HCT116 (cell line): ENCODE data around the gene EDA2R. TPM values are rescaled to one million over a fixed set of nuclear protein-coding genes. Genes with fewer than 3 reads are reported as not detected.

Experiments
- ATAC-seq: fragments of 200-7000 bp; cut with Tn5 transposase; 2 replicates; pipeline ENCODE4 v1.9.1; 2020; ENCODE audit warnings: mild to moderate bottlenecking, moderate library complexity
- BruUV-seq: library from RNA; stranded (reverse); fragments of 400-500 nt; replicated peaks from 2 replicates; lab custom pipeline; 2021; lab: Mats Ljungman, UMichigan
- CTCF ChIA-PET: fragments of 300-600 bp; sonication (Branson Sonifier 250); formaldehyde crosslinking; loops from one replicate; lab custom pipeline; 2021; ENCODE audit warnings: antibody characterized with exemption; lab: Charles Lee
- POLR2A ChIA-PET: fragments of 300-600, 350-600 bp; sonication (Branson Sonifier 250); formaldehyde crosslinking; loops from one replicate; lab custom pipeline; 2021; ENCODE audit warnings: antibody characterized with exemption; lab: Charles Lee
- RAD21 ChIA-PET, 2 experiments: fragments of 300-600 bp; sonication (Branson Sonifier 250); formaldehyde crosslinking; loops; one replicate each; lab custom pipeline; 2023; ENCODE audit warnings: low total read pairs in 2 of 2; ENCODE audit not compliant: uncharacterized antibody in 2 of 2, unreplicated experiment in 2 of 2, low non-redundant PET in 1 of 2; lab: Charles Lee
- DNase-seq: peaks from one replicate; pipeline ENCODE4 v3.0.0-alpha.2; 2010; ENCODE audit warnings: low read depth, low spot score
- H2AFZ ChIP-seq: fragments of 200-600 bp; shearing (Covaris generic), sonication (generic); 2 replicates; pipeline ENCODE4 v1.6.1; 2017; ENCODE audit warnings: low read depth, mixed run types, mixed read lengths, antibody characterized with exemption, low read length; ENCODE audit not compliant: poor library complexity, severe bottlenecking
- H3K27ac ChIP-seq: 2 replicates; pipeline ENCODE4 v1.5.1; 2012; ENCODE audit warnings: low read depth, low read length
- H3K27me3 ChIP-seq: fragments of 200-600 bp; sonication (generic); 2 replicates; pipeline ENCODE4 v1.6.1; 2016; ENCODE audit warnings: mixed run types, low read length, mixed read lengths; ENCODE audit not compliant: insufficient read depth
- H3K36me3 ChIP-seq, 2 experiments: fragments of 200-500 bp in 1 of 2; fragments of 200-600 bp in 1 of 2; sonication (Bioruptor generic) in 1 of 2; sonication (generic) in 1 of 2; 2 replicates each; pipeline versions ENCODE4 v1.5.1 to v1.6.1; 2014 to 2016; ENCODE audit warnings: low read length in 2 of 2, inconsistent platforms in 1 of 2, mixed read lengths in 1 of 2, mixed run types in 1 of 2; ENCODE audit not compliant: insufficient read depth in 2 of 2, control insufficient read depth in 1 of 2
- H3K4me1 ChIP-seq, 2 experiments: fragments of 200-600 bp in 1 of 2; sonication (generic) in 1 of 2; 2 replicates each; pipeline versions ENCODE4 v1.5.1 to v1.6.1; 2012 to 2017; ENCODE audit warnings: low read length in 2 of 2, inconsistent platforms in 1 of 2, mild to moderate bottlenecking in 1 of 2, mixed read lengths in 1 of 2, mixed run types in 1 of 2, moderate library complexity in 1 of 2; ENCODE audit not compliant: insufficient read depth in 2 of 2, control insufficient read depth in 1 of 2
- H3K4me2 ChIP-seq: fragments of 200-600 bp; sonication (generic); 2 replicates; pipeline ENCODE4 v1.6.1; 2017; ENCODE audit warnings: mixed run types, low read length, mixed read lengths
- H3K4me3 ChIP-seq, 2 experiments: fragments of 200-600 bp in 1 of 2; sonication (generic) in 1 of 2; replicated peaks in 1 of 2; 2 replicates each; pipeline ENCODE4 v1.5.1; 2011 to 2016; ENCODE audit warnings: low read length in 2 of 2, control low read depth in 1 of 2, low read depth in 1 of 2, mild to moderate bottlenecking in 1 of 2, mixed read lengths in 1 of 2, mixed run types in 1 of 2
- H3K79me2 ChIP-seq: fragments of 200-600 bp; sonication (generic); 2 replicates; pipeline ENCODE4 v1.6.1; 2017; ENCODE audit warnings: mild to moderate bottlenecking, mixed run types, low read length, moderate library complexity, mixed read lengths; ENCODE audit not compliant: insufficient read depth
- H3K9ac ChIP-seq: fragments of 200-600 bp; sonication (generic); 2 replicates; pipeline ENCODE4 v1.6.1; 2016; ENCODE audit warnings: low read length, mixed read lengths
- H3K9me2 ChIP-seq: fragments of 200-600 bp; sonication (generic), shearing (Covaris generic); 2 replicates; pipeline ENCODE4 v1.6.1; 2017; ENCODE audit warnings: mixed run types, mild to moderate bottlenecking, moderate library complexity; ENCODE audit not compliant: insufficient read depth
- H3K9me3 ChIP-seq, 2 experiments: fragments of 200-500 bp in 1 of 2; fragments of 200-600 bp in 1 of 2; sonication (Bioruptor generic) in 1 of 2; sonication (generic) in 1 of 2; 2 replicates each; pipeline ENCODE4 v1.6.1; 2014 to 2017; ENCODE audit warnings: low read length in 2 of 2, mixed read lengths in 2 of 2, inconsistent platforms in 1 of 2, low read depth in 1 of 2, mild to moderate bottlenecking in 1 of 2, mixed run types in 1 of 2, moderate library complexity in 1 of 2; ENCODE audit not compliant: control insufficient read depth in 1 of 2, insufficient read depth in 1 of 2
- H4K20me1 ChIP-seq: fragments of 200-600 bp; sonication (generic), shearing (Covaris generic); 2 replicates; pipeline ENCODE4 v1.6.1; 2017; ENCODE audit warnings: mixed run types, mild to moderate bottlenecking, moderate library complexity; ENCODE audit not compliant: insufficient read depth
- CEBPB ChIP-seq: IDR thresholded peaks from 2 replicates; pipeline ENCODE4 v1.6.1; 2012; ENCODE audit warnings: low read depth
- EGR1 ChIP-seq: IDR thresholded peaks from 2 replicates; pipeline ENCODE4 v1.6.1; 2012; ENCODE audit warnings: low read depth
- ELF1 ChIP-seq: IDR thresholded peaks from 2 replicates; pipeline ENCODE4 v1.6.1; 2012; ENCODE audit warnings: low read depth, borderline replicate concordance
- EZH2 ChIP-seq: fragments of 200-600 bp; sonication (generic); IDR thresholded peaks from 2 replicates; pipeline ENCODE4 v1.6.1; 2017; ENCODE audit warnings: antibody characterized with exemption, mixed run types
- FOSL1 ChIP-seq: IDR thresholded peaks from 2 replicates; pipeline ENCODE4 v1.6.1; 2012; ENCODE audit warnings: low read depth
- JUND ChIP-seq: IDR thresholded peaks from 2 replicates; pipeline ENCODE4 v1.6.1; 2012
- POLR2A ChIP-seq: IDR thresholded peaks from 2 replicates; pipeline ENCODE4 v1.7.0; 2011; ENCODE audit warnings: borderline replicate concordance; ENCODE audit not compliant: insufficient read depth, insufficient read length; ENCODE audit errors: extremely low read depth
- RAD21 ChIP-seq: IDR thresholded peaks from 2 replicates; pipeline ENCODE4 v1.6.1; 2012; ENCODE audit warnings: low read depth, mild to moderate bottlenecking
- SIN3A ChIP-seq: IDR thresholded peaks from 2 replicates; pipeline ENCODE4 v1.6.1; 2012; ENCODE audit warnings: low read depth
- TCF7L2 ChIP-seq: IDR thresholded peaks from 2 replicates; pipeline ENCODE4 v1.7.0; 2011; ENCODE audit warnings: borderline replicate concordance, inconsistent platforms; ENCODE audit not compliant: insufficient read depth, insufficient read length; ENCODE audit errors: extremely low read depth
- YY1 ChIP-seq: IDR thresholded peaks from 2 replicates; pipeline ENCODE4 v1.6.1; 2011; ENCODE audit warnings: low read length, low read depth, moderate library complexity, mild to moderate bottlenecking; ENCODE audit not compliant: insufficient replicate concordance; ENCODE audit errors: extremely low read depth
- ZFX ChIP-seq: fragments of 450-650 bp; IDR thresholded peaks from 2 replicates; pipeline ENCODE4 v1.6.1; 2017
- ZNF274 ChIP-seq: fragments of 200-500 bp; sonication (Bioruptor generic); IDR thresholded peaks from 2 replicates; pipeline ENCODE4 v1.6.1; 2014; ENCODE audit warnings: mild to moderate bottlenecking, low read depth, low read length, inconsistent platforms
- intact Hi-C: fragments of 100-400 bp; cut with micrococcal nuclease; formaldehyde crosslinking; loops from 2 replicates; pipeline ENCODE4 v1.10.0; 2022
- total RNA-seq: library from RNA; stranded (reverse); gene quantifications from one replicate; pipeline ENCODE4 v1.2.1, GENCODE V29; 2021; ENCODE audit not compliant: unreplicated experiment
- TF ChIP-seq, protein P1 (sequence below), 3 experiments: fragments of 200-600 bp in 1 of 3; sonication (generic) in 1 of 3; IDR thresholded peaks in 2 of 3; conservative IDR thresholded peaks in 1 of 3; 2 replicates each; pipeline ENCODE4 v1.5.1; 2012 to 2017; ENCODE audit warnings: low read depth in 2 of 3, low read length in 2 of 3, antibody characterized with exemption in 1 of 3, borderline replicate concordance in 1 of 3, control low read depth in 1 of 3, mild to moderate bottlenecking in 1 of 3, mixed read lengths in 1 of 3, mixed run types in 1 of 3, moderate library complexity in 1 of 3; ENCODE audit not compliant: insufficient read depth in 1 of 3
- TF ChIP-seq, protein P2 (sequence below): IDR thresholded peaks from 2 replicates; pipeline ENCODE4 v1.6.1; 2012

EDA2R gene
- total RNA-seq, 1 experiment from 2014 or later, result not detected

DNA sequence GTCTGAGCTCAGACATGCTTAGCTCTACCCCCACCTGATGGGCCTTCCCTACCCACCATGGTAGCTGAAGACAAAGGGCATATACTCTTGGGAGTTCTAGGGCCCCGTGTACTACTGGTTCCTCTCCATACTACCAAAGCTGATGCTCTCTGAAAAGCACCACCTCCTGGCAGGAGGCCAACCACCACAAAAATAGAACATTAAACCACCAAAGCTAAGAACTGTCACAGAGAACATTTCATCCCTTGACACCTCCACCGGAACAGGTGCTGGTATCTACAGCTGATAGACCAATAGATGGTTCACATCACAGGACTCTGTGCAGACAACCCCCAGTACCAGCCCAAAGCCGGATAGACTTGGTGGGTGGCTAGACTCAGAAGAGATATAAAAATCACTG, 13.4 kb downstream of the EDA2R start:
- H2AFZ ChIP-seq, result no peak overlapping the region

DNA sequence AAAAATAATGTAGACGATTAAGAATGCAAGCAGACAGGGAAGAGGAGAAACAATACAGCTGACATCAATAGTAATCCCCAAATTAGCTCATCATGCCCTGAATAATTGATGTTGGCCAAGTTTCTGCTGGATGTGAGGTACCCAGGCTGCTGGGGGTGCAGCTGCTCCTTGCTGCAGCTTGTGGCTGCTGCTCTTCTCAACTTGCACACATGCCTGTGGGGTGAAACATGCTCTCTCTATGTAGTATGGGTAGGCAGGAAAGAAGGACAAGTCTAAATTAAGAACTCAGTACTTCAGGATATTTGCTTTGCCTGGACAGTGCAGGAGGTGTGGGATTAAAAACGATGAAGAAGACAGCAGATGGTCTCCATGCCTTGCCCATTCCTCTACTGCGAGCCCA, 16.7 kb downstream of the EDA2R start:
- no TSS peak for BruUV-seq
- no peaks in the 10 kb centered on the region for H4K20me1 ChIP-seq
- H3K4me3 ChIP-seq, result no peak overlapping the region
- H3K27ac ChIP-seq, result no peak overlapping the region
- ChIA-PET CTCF (no interaction called here), POLR2A (no interaction called here), RAD21 (no interaction called here)
- H3K36me3 ChIP-seq, result no peaks in the 10 kb centered on the region
- intact Hi-C loops, result no loop called here
- H3K27me3 ChIP-seq, result no peaks in the 10 kb centered on the region
- H3K4me1 ChIP-seq, result no peaks in the 10 kb centered on the region
- H2AFZ ChIP-seq, result no peak overlapping the region
- no peak for DNase-seq
- no peak overlapping the region for H3K4me2 ChIP-seq
- H3K9ac ChIP-seq, result no peak overlapping the region
- H3K9me3 ChIP-seq, result no peaks in the 10 kb centered on the region
- ATAC-seq, result no peak
- no peaks in the 10 kb centered on the region for H3K9me2 ChIP-seq
- H3K79me2 ChIP-seq, result no peaks in the 10 kb centered on the region
- TF ChIP-seq CEBPB (no peak), FOSL1 (no peak), POLR2A (no peak), SIN3A (no peak), RAD21 (no peak), TCF7L2 (no peak), EGR1 (no peak), ZNF274 (no peak), EZH2 (no peak), JUND (no peak)
- TF ChIP-seq, protein P1, sequence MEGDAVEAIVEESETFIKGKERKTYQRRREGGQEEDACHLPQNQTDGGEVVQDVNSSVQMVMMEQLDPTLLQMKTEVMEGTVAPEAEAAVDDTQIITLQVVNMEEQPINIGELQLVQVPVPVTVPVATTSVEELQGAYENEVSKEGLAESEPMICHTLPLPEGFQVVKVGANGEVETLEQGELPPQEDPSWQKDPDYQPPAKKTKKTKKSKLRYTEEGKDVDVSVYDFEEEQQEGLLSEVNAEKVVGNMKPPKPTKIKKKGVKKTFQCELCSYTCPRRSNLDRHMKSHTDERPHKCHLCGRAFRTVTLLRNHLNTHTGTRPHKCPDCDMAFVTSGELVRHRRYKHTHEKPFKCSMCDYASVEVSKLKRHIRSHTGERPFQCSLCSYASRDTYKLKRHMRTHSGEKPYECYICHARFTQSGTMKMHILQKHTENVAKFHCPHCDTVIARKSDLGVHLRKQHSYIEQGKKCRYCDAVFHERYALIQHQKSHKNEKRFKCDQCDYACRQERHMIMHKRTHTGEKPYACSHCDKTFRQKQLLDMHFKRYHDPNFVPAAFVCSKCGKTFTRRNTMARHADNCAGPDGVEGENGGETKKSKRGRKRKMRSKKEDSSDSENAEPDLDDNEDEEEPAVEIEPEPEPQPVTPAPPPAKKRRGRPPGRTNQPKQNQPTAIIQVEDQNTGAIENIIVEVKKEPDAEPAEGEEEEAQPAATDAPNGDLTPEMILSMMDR (IDR thresholded peaks at IDR 0.05 in 2 of 3, conservative IDR thresholded peaks at IDR 0.05 in 1 of 3; ENCODE audit: borderline replicate concordance in 1 of 3, insufficient read depth in 1 of 3, low read depth in 2 of 3, low read length in 2 of 3), result no peak

More for the DNA sequence above, 13.4 kb downstream of the EDA2R start:
- Histone ChIP-seq H3K4me2 (no peak overlapping the region), H3K79me2 (no peaks in the 10 kb centered on the region), H3K9ac (no peak overlapping the region), H3K9me2 (no peaks in the 10 kb centered on the region), H3K27me3 (no peaks in the 10 kb centered on the region)
- DNase-seq, result no peak
- no peak for TF ChIP-seq ZFX
- no peak for TF ChIP-seq FOSL1
- TF ChIP-seq, protein P2, sequence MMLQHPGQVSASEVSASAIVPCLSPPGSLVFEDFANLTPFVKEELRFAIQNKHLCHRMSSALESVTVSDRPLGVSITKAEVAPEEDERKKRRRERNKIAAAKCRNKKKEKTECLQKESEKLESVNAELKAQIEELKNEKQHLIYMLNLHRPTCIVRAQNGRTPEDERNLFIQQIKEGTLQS, result no peak
- TF ChIP-seq, protein P1 (IDR thresholded peaks at IDR 0.05 in 2 of 3, conservative IDR thresholded peaks at IDR 0.05 in 1 of 3; ENCODE audit: borderline replicate concordance in 1 of 3, insufficient read depth in 1 of 3, low read depth in 2 of 3, low read length in 2 of 3), result no peak
- no peak for TF ChIP-seq YY1
- no peak for TF ChIP-seq ELF1
- no peak for TF ChIP-seq EZH2
- TF ChIP-seq, all 23 proteins: peak for 0
- Histone ChIP-seq H3K27ac (no peak overlapping the region), H3K4me3 (no peak overlapping the region), H4K20me1 (no peaks in the 10 kb centered on the region), H3K36me3 (no peaks in the 10 kb centered on the region), H3K4me1 (no peaks in the 10 kb centered on the region), H3K9me3 (no peaks in the 10 kb centered on the region)
- RAD21 ChIA-PET, result no interaction called here
- no peak for ATAC-seq
- intact Hi-C loops, result no loop called here
- POLR2A ChIA-PET, result no interaction called here
- CTCF ChIA-PET, result no interaction called here
- no TSS peak for BruUV-seq
